A549 (cell line): ENCODE measurements around the gene NRXN3.

ENCODE experiments used
- BCL3 ChIP-seq: fragments of >200 bp; sonication (Bioruptor Twin); formaldehyde crosslinking; IDR thresholded peaks from 3 replicates; pipeline ENCODE4 v1.6.1; 2016
- CHD4 ChIP-seq: fragments of 200-600 bp; sonication (generic); IDR thresholded peaks from 2 replicates; pipeline ENCODE4 v1.6.1; 2016; ENCODE audit warnings: antibody characterized with exemption, mild to moderate bottlenecking, borderline replicate concordance
- CTCF ChIP-seq: fragments of >200 bp; sonication (Bioruptor Twin); formaldehyde crosslinking; IDR thresholded peaks from 3 replicates; pipeline ENCODE4 v1.5.1; 2016
- JUN ChIP-seq, 2 experiments: fragments of >200 bp; sonication (Bioruptor Twin); formaldehyde crosslinking; IDR thresholded peaks; 2 replicates in 1 of 2; 3 replicates in 1 of 2; pipeline ENCODE4 v1.6.1; 2016 to 2017
- MAX ChIP-seq: IDR thresholded peaks from 2 replicates; pipeline ENCODE4 v1.6.1; 2012
- NR3C1 ChIP-seq: fragments of >200 bp; sonication (Bioruptor Twin); formaldehyde crosslinking; IDR thresholded peaks from 3 replicates; pipeline ENCODE4 v1.6.1; 2017
- POLR2A ChIP-seq: IDR thresholded peaks from 2 replicates; pipeline ENCODE4 v1.6.1; 2012; ENCODE audit warnings: mild to moderate bottlenecking, low read length
- POLR2AphosphoS2 ChIP-seq: conservative IDR thresholded peaks from 2 replicates; pipeline ENCODE4 v1.6.1; 2012; ENCODE audit warnings: low read length, improper control_type of control experiment, inconsistent platforms
- RCOR1 ChIP-seq: fragments of 150-350 bp; IDR thresholded peaks from 2 replicates; pipeline ENCODE4 v1.6.1; 2014; ENCODE audit warnings: antibody characterized with exemption, low read length, low read depth
- REST ChIP-seq: fragments of 200-600 bp; sonication (generic); IDR thresholded peaks from 2 replicates; pipeline ENCODE4 v1.6.1; 2016; ENCODE audit warnings: antibody characterized with exemption, mild to moderate bottlenecking, moderate library complexity
- SMC3 ChIP-seq: fragments of >200 bp; sonication (Bioruptor Twin); formaldehyde crosslinking; IDR thresholded peaks from 3 replicates; pipeline ENCODE4 v1.6.1; 2018; ENCODE audit warnings: inconsistent platforms
- ZFP36 ChIP-seq: fragments of 450-650 bp; IDR thresholded peaks from 2 replicates; pipeline ENCODE4 v1.6.1; 2014; ENCODE audit warnings: borderline replicate concordance; ENCODE audit not compliant: partially characterized antibody

GRCh38 chr14:78972440-78972839 is 802.3 kb downstream of the NRXN3 start:
- no peak for TF ChIP-seq NR3C1
- TF ChIP-seq RCOR1, result no peak
- no peak for TF ChIP-seq POLR2A
- TF ChIP-seq BCL3, result no peak
- no peak for TF ChIP-seq CTCF
- no peak for TF ChIP-seq CHD4
- TF ChIP-seq ZFP36, result no peak
- TF ChIP-seq REST, result no peak
- TF ChIP-seq SMC3, result no peak
- no peak for TF ChIP-seq POLR2AphosphoS2
- TF ChIP-seq MAX, result no peak
- TF ChIP-seq JUN (IDR thresholded peaks at IDR 0.05), result no peak
